Naive thymus-derived CD4-positive, alpha-beta T cell (primary cell): ENCODE measurements around the gene PKP4. TPM values are rescaled to one million over a fixed set of nuclear protein-coding genes. Genes with fewer than 3 reads are reported as not detected.

ENCODE experiments used
- polyA plus RNA-seq, 2 donors: library from polyadenylated mRNA; unstranded; fragments of 300-500 nt; fragmentation: Illumina TruSeq; gene quantifications; one replicate each; pipeline ENCODE4 v1.2.3, GENCODE V29; 2021
- total RNA-seq, 6 experiments: library from RNA in 5 of 6; stranded (reverse) in 5 of 6; gene quantifications; 1 replicate in 5 of 6; 2 replicates in 1 of 6; pipeline ENCODE4 v1.2.3 and lab custom pipeline; 2021 to 2026

Gene PKP4
- total and polyA plus RNA-seq, 7 experiments from 2014 or later, result 1.3 to 33.2 (median 16.6) TPM

Other genes starting within 250 kb of the PKP4 start
- gene CCDC148, start 199 bp upstream of the PKP4 start, total RNA-seq, result under 1 TPM in 1 of 5 experiments, not detected in 4; 0.54 TPM
- gene CCDC148, start 199 bp upstream of the PKP4 start, polyA plus RNA-seq, result under 1 TPM in 1 of 2 donors, not detected in 1; 0.14 TPM